Peyer's patch (tissue), 4 donors: ENCODE results near the gene AP1S2.

Source experiments
- POLR2A ChIP-seq, 2 donors: fragments of 450-650 bp; IDR thresholded peaks; one replicate each; pipeline ENCODE4 v1.5.1; 2017; ENCODE audit warnings: antibody characterized with exemption in 2 of 2, mild to moderate bottlenecking in 2 of 2, moderate library complexity in 2 of 2
- TF ChIP-seq, protein P1 (sequence below), 6 experiments: fragments of 450-650 bp in 4 of 6; fragments of 200-600 bp in 2 of 6; sonication (generic) in 1 of 6; IDR thresholded peaks; one replicate each; pipeline ENCODE4 v1.5.1; 2017 to 2019; ENCODE audit warnings: antibody characterized with exemption in 6 of 6, mild to moderate bottlenecking in 3 of 6, moderate library complexity in 1 of 6

DNA sequence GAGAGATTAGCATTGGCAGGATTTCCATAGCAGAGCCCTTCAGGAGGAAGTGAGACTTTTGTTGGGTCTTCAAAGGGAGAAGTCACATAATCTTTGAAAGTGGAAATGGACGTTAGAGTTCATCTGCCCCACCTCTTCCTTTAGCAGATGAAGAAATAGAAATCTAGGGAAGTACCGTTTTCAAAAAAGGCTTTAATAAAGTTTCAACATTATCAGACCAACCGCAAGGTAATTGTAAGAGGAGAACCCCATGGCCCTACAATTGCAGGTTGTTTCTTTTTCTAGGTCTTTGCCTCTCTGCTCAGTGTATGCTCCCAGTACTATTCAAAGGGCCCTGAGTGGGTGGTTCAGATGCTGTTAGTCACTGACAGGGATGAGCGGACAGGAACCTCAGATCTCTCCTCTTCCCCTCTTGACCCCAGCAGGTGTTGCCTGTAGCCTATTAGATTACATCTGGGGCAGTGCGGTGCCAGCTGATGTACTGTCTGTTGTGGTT is 48.6 kb upstream of the AP1S2 start:
- TF ChIP-seq, protein P1, sequence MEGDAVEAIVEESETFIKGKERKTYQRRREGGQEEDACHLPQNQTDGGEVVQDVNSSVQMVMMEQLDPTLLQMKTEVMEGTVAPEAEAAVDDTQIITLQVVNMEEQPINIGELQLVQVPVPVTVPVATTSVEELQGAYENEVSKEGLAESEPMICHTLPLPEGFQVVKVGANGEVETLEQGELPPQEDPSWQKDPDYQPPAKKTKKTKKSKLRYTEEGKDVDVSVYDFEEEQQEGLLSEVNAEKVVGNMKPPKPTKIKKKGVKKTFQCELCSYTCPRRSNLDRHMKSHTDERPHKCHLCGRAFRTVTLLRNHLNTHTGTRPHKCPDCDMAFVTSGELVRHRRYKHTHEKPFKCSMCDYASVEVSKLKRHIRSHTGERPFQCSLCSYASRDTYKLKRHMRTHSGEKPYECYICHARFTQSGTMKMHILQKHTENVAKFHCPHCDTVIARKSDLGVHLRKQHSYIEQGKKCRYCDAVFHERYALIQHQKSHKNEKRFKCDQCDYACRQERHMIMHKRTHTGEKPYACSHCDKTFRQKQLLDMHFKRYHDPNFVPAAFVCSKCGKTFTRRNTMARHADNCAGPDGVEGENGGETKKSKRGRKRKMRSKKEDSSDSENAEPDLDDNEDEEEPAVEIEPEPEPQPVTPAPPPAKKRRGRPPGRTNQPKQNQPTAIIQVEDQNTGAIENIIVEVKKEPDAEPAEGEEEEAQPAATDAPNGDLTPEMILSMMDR (IDR thresholded peaks at IDR 0.05): no peak
- no peak for TF ChIP-seq POLR2A (IDR thresholded peaks at IDR 0.05)
